Bone marrow (tissue), 2 donors: ENCODE data around the gene POC1B.

Source experiments
- DNase-seq, 2 donors: peaks; one replicate each; lab custom pipeline; 2025; lab: John Stamatoyannopoulos, UW

Gene POC1B

GRCh38 chr12:89389755-89390661 lies 135.8 kb downstream of the POC1B start:
- DNase-seq, result no peak

DNA sequence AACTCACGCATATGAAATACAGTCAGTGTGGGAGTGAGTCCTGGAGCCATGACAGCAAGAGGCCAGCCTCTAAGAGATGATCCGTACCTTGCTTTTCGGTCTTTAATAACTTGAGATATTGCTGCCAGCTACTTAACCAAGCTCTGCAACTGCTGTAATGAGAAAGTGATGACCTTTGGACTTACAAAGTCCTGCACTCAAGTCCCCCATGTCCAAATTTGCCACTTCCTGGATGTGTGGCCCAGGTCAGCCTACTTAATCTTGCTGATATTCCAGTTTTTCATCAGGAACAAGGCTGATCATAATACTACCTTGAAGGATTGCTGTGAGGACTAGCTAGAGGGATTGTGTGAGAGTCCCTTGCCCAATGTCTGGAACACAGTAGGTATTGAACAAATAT lies 139.7 kb downstream of the POC1B start:
- DNase-seq, result no peak

- no peak for DNase-seq
These were observed 141.0 kb downstream of the POC1B start for GRCh38 chr12:89384807-89385206.

GRCh38 chr12:89384050-89384758 lies 141.6 kb downstream of the POC1B start:
- DNase-seq, result no peak

DNA sequence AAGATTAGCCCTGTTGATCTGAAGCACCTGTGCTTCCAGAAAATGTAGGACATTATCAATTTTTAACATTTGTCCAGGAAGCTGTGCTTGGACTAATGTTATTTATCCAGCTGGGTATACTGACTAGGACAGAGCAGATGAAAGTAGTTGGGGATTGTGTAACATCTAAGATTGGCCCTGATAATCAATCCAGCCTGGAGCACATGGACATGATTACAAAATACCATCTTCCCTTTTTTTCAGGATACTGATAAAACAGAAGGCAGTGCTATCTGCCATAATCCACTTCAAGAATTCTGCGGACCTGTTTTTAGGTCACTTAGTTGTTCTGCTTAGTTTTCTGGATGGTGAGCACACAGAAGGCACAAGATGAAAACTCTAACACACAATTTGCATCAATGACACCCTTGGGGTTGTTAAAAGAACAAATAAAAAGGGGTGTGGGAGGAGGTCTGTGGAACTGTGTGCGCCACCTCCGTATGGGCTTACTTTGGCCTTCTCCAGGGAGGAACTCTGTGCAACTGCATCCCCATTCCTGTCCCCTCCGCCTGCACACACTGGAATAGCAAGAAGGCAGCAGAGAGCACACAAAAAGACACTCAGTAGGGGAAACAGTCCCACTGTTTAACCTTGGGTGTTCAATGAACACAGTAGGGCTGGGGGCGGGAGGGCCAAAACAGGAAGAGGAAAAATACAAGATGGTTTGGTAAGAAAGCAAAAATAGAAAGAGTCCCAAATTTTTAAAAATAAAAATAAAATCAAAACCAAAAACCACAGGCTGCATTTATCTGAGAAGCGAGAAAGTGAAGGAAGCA lies 142.4 kb downstream of the POC1B start:
- no peak for DNase-seq

GRCh38 chr12:89382328-89382727 lies 143.5 kb downstream of the POC1B start:
- DNase-seq, result no peak

- no peak for DNase-seq
These were observed 145.9 kb downstream of the POC1B start for GRCh38 chr12:89379839-89380467.

GRCh38 chr12:89379148-89379838 lies 146.6 kb downstream of the POC1B start:
- DNase-seq, result no peak

GRCh38 chr12:89376844-89377243 lies 149.0 kb downstream of the POC1B start:
- DNase-seq, result no peak

DNA sequence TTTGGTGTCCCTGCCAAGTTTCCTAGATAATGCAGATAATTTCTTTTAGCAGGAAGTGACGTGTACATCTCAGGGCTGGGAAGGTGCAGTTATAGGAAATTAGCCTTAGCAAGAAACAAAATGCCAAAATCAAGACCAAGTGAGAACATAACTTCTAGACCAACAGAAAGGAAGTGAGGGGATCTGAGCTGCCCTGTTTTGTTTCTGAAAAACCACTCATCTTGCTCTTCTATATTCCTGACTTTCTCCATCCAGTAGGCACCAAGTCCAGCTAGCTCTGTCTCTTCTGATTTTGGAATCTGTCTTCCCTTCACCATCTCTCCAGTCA lies 149.7 kb downstream of the POC1B start:
- DNase-seq, result no peak

GRCh38 chr12:89373763-89374572 lies 151.9 kb downstream of the POC1B start:
- DNase-seq, result no peak

DNA sequence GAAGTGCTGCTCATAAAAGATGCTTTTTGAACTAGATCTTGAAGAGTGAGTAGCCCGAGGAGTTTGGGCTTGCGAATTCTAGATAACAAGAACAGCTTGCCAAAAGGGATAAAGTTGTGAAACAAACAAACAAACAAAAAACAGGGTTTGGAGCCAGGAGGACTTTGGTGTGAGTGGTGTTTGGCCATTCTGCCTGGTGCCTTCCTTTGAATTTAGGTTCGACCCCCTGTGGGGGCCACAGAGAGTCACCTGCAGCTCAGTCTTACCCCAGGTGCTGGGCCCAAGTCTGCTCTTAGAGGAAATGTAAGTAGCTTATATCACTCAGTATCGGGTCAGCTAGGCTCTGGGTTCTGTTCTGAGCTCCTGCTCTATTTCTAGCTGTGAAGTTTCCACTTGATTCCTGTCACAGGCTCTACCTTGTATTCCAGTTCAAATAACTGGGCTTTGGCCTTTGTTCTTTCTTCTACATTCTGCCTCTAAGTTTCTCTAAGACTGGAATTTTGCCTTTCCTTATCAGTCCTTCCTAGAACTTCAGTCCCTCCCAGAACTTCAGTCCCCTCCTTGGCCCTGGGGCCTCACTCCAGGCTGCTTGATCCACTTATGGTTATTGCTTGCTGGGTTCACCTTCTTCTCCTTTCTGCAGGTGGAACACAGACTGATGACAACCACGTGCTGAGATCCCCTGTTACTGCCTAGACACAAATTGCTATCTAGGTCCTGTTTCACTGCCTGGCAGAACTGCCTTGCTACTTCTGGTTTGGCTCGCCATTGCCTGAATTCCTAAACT lies 153.1 kb downstream of the POC1B start:
- DNase-seq, result no peak

DNA sequence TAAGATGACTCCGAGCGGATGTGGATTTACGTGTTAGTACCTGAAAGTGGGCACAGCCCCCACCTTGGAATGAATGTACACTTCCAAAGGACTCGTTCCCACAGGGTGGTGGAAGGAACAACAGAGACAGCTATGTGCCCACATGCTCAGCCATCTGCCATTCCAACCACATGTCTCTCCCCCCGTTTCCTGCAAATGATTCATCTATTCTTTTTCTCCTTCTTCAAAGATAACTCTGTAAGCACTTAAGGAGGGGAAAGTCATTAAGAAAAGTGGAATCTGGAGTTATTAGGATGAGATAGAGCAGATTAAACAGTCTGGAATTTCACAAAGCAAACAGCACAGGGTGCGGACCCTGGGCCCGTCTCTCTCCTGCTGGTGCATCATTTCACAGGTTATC lies 155.0 kb downstream of the POC1B start:
- peak in 1 of 2 donors; percentile 90 for DNase-seq

DNA sequence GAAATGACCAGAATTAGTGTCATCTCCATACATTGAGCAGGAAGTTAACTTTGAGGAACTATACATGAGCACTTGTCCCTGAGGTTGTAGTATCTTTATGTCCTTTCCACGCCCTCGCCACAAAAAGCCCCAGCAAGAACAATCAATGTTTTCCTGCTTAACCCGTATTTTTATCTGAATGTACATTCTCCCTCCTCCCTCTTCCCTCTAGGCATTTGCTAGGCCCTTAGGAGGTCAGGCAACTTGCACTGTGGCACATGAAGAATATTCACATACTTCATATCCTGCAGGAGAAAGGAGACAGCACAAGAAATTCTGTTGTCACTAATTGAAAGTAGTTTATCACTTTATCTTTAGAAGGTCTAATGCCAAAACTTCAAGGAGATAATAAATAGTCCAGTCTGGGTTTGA lies 155.4 kb downstream of the POC1B start:
- DNase-seq, result no peak
